HG03571 (cell line): ENCODE data around the gene ZNF468.
"Not testable (repeated sequence)": the region's sequence is repeated elsewhere in the genome, so short reads cannot be mapped to it uniquely, and the experiment has no call there.

Experiments
- ATAC-seq: cut with Tn5 transposase; IDR thresholded peaks from one replicate; pipeline ENCODE4 v1.9.1; 2021; ENCODE audit not compliant: unreplicated experiment

ZNF468 gene

DNA sequence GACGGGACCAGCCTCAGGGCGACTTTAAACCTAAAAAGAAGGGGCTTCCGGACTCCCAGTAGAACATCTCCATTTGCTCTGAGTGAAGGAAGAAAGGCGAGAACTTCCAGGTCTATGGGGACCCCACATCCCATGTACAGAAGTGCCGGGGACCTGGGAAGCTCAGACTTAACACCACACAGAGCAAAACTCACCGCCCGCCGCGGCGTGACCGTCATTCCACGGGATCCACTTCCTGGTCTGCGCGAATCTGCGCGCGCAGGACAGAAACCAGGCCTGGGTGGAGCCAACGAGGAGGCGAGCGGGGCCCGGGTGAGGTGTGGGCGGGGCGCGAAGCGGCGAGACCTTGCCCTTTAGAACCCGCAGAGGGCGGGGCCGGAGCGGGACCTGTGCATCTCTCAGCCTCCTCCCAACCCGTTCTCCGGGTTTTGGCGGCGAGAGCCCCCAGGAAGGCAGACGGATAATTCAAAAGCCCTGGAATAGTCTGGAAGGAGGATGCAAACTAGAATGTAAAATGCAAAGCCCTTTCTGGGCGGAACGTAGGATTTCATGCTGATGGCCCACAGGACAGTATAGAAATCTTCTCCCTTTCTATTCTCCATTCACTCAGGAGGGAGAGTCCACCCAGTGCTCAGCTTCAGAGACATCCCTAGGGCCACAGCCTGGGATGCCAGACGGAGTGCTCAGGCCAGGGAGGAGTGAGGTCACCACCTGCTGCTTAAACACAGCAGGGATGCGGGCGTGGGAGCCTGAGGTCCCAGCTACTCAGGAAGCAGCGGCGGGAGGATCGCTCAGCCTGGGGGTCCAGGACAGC lies at the start of gene ZNF468:
TSS of gene ZNF468 (minus strand) at position 242 of the 814 bp plus-strand sequence. CDS start 3,347 bp downstream, outside the sequence.
- ATAC-seq: peak; percentile 93

DNA sequence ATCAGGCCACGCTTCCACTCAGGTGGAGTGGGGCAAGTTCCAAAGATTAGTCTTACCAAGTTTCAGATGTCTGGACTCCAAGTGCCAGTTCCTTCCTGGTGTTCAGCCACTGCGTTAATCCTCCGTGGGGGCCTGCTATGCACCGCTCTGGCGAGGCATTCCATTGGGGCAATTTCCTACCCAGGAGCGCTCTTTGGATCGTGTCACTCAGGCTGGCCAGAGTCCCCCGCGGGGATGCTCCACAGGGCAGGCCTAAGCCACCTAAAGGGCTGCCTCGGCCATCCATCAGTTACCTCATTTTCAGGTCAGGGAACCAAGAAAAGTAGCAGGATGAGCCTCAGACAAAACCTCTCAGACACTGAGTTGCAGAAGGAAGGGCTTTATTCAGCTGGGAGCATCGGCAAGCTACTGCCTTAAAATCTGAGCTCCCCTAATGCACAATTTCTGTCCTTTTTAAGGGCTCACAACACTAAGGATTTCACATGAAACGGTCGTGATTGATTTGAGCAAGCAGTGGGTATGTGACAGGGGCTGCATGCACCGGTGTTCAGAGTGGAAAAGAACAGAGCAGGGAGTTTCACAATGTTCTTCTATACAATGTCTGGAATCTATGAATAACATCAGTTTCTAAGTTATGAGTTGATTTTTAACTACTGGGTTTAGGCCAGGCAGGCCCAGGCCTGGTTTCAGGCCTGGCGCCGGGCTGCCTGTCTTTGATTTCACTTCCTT lies 46.8 kb upstream of the ZNF468 start:
- not testable (repeated sequence) for ATAC-seq

DNA sequence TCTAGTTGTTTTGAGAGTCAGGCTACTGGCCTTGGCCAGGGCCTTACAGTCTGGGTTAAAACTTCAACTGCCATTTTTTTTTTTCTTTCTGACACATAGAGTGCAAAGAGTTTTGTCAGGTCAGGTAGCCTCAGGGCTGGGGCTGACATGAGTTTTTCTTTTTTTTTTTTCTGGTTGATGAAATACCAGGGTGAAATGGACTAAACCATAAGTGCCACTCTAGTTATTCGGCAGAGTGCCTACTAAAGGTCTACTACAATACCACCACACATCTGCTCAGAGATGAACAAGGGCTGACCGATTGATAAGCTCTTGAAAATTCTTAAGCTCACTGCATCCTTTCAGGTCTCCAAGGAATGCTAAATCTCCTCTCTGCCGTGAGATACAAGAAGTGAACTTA lies 44.4 kb upstream of the ZNF468 start:
- ATAC-seq: no peak

GRCh38 chr19:52898596-52898995 lies 41.2 kb upstream of the ZNF468 start:
- ATAC-seq: not testable (repeated sequence)

DNA sequence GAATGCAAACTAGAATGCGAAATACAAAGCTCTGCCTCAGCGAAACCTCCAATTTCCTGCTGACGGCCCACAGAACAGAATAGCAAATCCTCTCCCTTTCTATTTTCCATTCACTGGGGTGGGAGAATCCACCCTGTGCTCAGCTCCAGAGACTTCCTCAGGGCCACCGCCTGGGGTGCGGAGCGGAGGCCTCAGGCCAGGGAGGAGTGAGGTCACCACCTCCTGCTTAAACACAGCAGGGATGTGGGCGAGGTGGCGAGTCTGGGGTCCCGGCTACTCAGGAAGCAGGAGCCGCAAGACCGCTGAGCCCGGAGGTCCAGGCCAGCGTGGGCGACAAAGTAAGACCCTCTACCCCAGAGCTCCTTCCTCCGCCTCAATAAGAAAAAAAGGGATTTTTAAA lies 40.7 kb upstream of the ZNF468 start:
- ATAC-seq: no peak

DNA sequence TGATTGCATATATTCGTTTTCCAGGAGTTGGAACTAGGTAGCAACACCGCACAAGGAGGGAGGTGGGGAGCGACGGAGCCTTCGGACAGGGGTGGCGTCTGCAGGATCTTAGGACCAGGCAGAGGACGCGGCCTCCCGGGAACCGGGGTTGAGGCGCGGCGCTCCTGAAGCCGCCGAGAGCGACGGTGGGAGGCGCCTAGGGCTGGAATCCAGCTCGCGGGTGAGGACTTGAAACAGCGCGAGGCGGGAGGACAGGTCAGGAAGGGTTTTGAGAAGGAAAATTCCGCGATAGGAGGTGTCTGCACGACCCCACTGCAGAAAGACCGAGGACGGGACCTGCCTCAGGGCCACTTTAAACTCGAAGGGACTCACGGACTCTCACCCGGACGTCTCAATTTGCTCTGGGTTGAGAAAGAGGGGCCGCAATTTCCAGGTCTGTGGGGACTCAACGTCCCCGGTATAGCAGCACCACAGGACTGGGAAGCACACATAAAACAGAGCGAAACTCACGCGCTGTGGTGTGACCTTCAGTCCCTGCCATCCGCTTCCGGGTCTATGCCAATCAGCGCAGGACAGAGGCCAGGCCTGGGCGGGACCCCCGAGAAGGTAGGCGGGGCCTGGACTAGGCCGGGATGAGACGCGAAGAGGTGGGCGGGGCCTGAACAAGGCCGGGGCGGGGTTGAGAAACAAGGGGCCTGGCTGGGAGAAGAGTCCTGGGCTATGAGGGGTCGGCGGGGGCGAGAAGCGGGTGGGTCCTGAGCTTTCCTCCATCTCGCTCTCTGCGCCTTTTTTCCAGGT lies 39.9 kb upstream of the ZNF468 start, which contains the start of gene ZNF320:
TSS of gene ZNF320 (minus strand) at position 498 of the 798 bp plus-strand sequence. CDS start 7,380 bp downstream, outside the sequence.
- ATAC-seq: peak; percentile 81

GRCh38 chr19:52896431-52897137 lies 39.2 kb upstream of the ZNF468 start:
- ATAC-seq: no peak

DNA sequence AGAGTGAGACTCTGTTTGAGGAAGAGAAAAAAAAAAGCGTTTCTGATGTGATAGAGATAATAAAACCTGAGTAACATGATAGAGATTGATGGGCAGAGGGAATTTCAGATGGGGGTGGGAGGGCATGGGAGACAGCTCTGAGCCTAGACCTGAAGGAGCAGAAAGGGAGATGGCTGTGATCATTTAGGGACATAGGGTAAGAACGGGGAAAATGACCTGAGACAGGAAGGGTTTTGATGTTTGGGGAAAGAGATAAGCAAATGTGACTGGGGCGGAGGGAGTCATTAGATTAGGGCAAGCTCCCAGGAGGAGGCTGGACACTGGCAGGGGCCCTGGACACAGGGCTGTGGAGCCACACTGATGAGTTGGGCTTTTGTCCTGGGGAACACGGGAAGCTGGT lies 33.9 kb upstream of the ZNF468 start:
- ATAC-seq: no peak

- no peak for ATAC-seq
Measured at GRCh38 chr19:52889931-52890330, 32.5 kb upstream of the ZNF468 start.

GRCh38 chr19:52889076-52889475 lies 31.7 kb upstream of the ZNF468 start:
- no peak for ATAC-seq

- no peak for ATAC-seq
Measured at GRCh38 chr19:52880895-52881389, 23.5 kb upstream of the ZNF468 start.

DNA sequence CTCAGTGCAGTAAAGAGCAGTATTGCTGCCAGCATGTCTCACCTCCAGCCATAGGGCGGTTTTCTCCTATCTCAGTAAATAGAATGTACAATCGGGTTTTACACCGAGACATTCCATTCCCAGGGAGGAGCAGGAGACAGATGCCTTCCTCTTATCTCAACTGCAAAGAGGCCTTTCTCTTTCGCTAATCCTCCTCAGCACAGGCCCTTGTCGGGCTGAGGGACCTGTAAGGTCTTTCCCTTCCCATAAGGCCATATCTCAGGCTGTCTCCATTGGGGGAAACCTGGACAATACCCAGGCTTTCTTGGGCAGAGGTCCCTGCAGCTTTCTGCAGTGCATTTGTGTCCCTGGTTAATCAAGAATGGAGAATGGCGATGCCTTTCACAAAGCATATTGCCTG lies 15.6 kb upstream of the ZNF468 start:
- not testable (repeated sequence) for ATAC-seq

DNA sequence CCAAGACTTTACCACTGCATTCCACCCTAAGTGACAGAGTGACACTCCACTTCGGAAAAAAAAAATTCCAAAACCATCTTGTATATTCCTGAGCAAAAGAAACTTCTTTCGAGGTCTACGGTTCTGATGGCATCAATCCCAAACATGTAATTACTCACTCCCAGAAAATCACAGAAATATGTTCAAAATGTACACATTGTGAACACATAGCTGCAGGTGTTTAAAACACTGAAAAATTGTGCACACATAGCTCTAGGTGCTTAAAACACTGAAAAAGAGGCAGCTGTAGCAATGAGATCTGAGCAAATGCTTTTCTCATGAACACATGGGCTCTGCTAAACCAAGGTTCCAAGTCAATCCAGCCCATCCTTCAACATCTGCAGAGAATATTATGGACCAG lies 14.0 kb upstream of the ZNF468 start:
- ATAC-seq: no peak

DNA sequence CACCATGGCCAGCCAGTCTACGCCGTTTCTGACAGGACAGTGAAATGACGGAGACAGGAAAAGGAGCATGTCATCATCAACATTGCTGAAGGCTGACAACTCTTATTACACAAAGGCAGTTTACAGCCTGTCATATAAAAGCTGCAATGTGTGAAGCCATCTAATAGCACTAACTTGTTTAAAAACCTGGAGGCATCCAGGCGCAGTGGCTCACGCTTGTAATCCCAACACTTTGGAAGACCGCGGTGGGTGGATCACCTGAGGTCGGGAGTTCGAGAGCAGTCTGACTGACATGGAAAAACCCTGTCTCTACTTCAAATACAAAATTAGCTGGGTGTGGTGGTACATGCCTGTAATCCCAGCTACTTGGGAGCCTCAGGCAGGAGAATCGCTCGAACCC lies 10.6 kb upstream of the ZNF468 start:
- not testable (repeated sequence) for ATAC-seq

- not testable (repeated sequence) for ATAC-seq
Measured at GRCh38 chr19:52856540-52857377, 660 bp downstream of the ZNF468 start.

- ATAC-seq: not testable (repeated sequence)
Measured at GRCh38 chr19:52847352-52847751, 10.1 kb downstream of the ZNF468 start.

- ATAC-seq: not testable (repeated sequence)
Measured at GRCh38 chr19:52840825-52841465, 16.5 kb downstream of the ZNF468 start.

GRCh38 chr19:52834289-52834688 lies 23.1 kb downstream of the ZNF468 start:
- not testable (repeated sequence) for ATAC-seq

GRCh38 chr19:52833541-52833940 lies 23.9 kb downstream of the ZNF468 start:
- not testable (repeated sequence) for ATAC-seq
